Measurements from ENCODE around the gene SLC1A7. TPM values are rescaled to one million over a fixed set of nuclear protein-coding genes. Genes with fewer than 3 reads are reported as not detected.

The SLC1A7 gene
- total and polyA plus RNA-seq, 2 of the 13 experiments (the other 11 are each of a cell fraction or from before 2014, with no cell fraction given) = 0.04 to 2.0 TPM

GRCh38 chr1:53160924-53161378 is 18.5 kb upstream of the SLC1A7 start (continued):
- no peak for TF ChIP-seq FOXP1 (IDR thresholded peaks at IDR 0.05)
- TF ChIP-seq FOXP1 (CRISPR knock-in tag; IDR thresholded peaks at IDR 0.05) = peak; percentile 87
- no peak for TF ChIP-seq TRIM22 (IDR thresholded peaks at IDR 0.05)
- no peak for TF ChIP-seq CHD4 (IDR thresholded peaks at IDR 0.05; ENCODE audit: borderline replicate concordance, low read length)
- TF ChIP-seq ZFX (CRISPR knock-in tag; IDR thresholded peaks at IDR 0.05; ENCODE audit: low read depth) = peak; percentile 93
- no peak for TF ChIP-seq ZNF841 (CRISPR knock-in tag; IDR thresholded peaks at IDR 0.05; ENCODE audit: borderline replicate concordance)
- no peak for TF ChIP-seq BATF2 (CRISPR knock-in tag; IDR thresholded peaks at IDR 0.05)
- peak; percentile 70 for TF ChIP-seq UBTF (CRISPR knock-in tag; IDR thresholded peaks at IDR 0.05)
- no peak for TF ChIP-seq ZNF576 (CRISPR knock-in tag; IDR thresholded peaks at IDR 0.05)
- TF ChIP-seq ZNF253 (CRISPR knock-in tag; IDR thresholded peaks at IDR 0.05; ENCODE audit: borderline replicate concordance) = no peak
- no peak for TF ChIP-seq TOE1 (CRISPR knock-in tag; IDR thresholded peaks at IDR 0.05)
- TF ChIP-seq DR1 (CRISPR knock-in tag; IDR thresholded peaks at IDR 0.05) = no peak; the same call in 1 of the 2 replicates
- TF ChIP-seq PBX3 (CRISPR knock-in tag; IDR thresholded peaks at IDR 0.05; ENCODE audit: borderline replicate concordance) = no peak
- no peak for TF ChIP-seq AFF4 (CRISPR knock-in tag; IDR thresholded peaks at IDR 0.05)
- TF ChIP-seq ARID4A (CRISPR knock-in tag; IDR thresholded peaks at IDR 0.05; ENCODE audit: borderline replicate concordance) = peak; percentile 65; the same call in 1 of the 2 replicates

Data from HepG2 (cell line).